HUDEP-2 (cell line): ENCODE data around the gene MYO1D.

ENCODE experiments used
- DNase-seq, 76 experiments: peaks; one replicate each; lab custom pipeline; 2025; ENCODE audit not compliant: unreplicated experiment in 76 of 76; lab: John Stamatoyannopoulos, UW

MYO1D gene

GRCh38 chr17:32495359-32496231 lies 381.3 kb downstream of the MYO1D start:
- peak in 1 of 76 experiments; percentile 60 for DNase-seq

DNA sequence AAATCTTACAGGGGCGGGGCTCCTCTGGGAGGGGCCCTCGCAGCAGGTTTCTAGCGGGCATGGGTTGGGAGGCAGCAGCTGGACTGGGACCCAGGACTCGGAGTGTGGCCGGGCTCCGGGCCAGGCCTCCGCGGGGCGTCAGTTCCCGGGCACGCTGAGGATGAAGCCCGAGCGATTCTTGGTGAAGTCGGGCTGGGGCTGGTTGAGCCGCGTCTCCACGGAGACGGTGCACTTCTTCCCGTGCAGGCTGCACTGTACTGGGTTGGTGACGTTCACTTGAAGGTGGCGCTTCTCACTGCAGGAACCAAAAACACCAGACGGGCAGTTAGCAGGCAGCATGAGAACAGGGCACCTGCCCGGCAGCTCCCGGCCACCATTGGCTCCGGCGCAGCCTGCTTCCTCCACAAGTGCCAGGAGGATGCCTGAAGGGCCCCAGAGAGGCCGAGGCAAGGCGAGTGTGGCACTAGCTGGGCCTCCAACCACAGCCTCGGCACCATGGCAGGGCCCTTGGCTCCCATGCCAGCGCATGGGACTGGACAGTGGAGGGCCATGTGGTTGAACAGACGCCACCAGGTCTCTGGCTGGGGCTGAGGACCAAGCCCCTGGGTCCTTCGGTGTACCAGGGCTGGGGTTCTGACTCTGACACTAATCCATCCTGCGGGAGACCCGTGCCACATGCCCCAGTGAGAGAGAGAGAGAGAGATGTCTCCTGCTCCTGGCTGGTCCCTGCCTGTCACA lies 382.1 kb downstream of the MYO1D start:
- no peak for DNase-seq

GRCh38 chr17:32493976-32494513 lies 382.9 kb downstream of the MYO1D start:
- DNase-seq, result no peak

DNA sequence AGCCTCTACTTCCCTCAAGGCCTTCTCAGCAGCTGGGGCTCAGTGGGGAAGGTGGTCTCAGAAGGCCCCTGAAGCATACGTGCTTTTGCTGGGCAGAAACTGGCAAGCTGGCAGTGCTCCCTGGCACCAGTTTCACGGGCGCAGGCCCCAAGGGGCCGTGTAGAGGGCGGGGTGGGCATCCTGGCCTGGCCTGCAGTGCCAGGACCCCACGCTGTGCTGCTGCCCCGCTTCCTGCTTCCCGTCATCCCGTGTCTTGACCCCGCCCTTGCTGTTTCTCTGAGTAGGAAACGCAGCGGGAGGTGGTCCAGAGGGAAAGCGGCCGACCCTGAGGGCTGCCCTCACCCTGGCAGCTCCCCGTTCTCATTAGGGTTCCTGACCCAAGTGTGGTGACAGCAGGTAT lies 383.4 kb downstream of the MYO1D start:
- DNase-seq, result no peak

- DNase-seq, result no peak
Observed at GRCh38 chr17:32492648-32493289, 384.2 kb downstream of the MYO1D start.

- DNase-seq, result no peak
Observed at GRCh38 chr17:32492264-32492589, 384.7 kb downstream of the MYO1D start.

GRCh38 chr17:32491371-32492263 lies 385.3 kb downstream of the MYO1D start:
- DNase-seq, result no peak

DNA sequence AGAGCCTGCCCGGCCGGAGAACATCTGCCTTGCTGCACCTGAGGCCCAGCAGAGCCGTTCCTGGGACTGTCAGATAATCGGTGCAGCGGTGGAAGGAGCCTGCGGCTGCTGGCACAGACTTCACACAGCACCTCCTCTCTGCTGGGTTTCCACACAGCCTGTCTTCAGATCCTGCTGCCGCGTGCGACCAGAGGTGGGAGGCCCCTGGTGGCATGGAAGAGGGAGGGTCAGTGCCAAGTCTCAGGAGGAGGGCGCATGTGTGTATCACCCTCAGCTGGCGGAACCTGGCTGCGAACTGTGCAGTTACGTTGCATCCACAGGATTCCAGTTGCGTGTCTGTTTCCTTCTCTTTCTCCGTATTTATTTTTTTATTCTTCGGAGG lies 386.8 kb downstream of the MYO1D start:
- DNase-seq, result no peak

GRCh38 chr17:32489320-32490100 lies 387.4 kb downstream of the MYO1D start:
- no peak for DNase-seq

- no peak for DNase-seq
Observed at GRCh38 chr17:32488604-32489180, 388.2 kb downstream of the MYO1D start.

DNA sequence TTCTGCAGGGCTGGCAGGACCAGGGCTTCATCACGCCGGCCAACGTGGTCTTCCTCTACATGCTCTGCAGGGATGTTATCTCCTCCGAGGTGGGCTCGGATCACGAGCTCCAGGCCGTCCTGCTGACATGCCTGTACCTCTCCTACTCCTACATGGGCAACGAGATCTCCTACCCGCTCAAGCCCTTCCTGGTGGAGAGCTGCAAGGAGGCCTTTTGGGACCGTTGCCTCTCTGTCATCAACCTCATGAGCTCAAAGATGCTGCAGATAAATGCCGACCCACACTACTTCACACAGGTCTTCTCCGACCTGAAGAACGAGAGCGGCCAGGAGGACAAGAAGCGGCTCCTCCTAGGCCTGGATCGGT lies 388.8 kb downstream of the MYO1D start:
- DNase-seq, result no peak

DNA sequence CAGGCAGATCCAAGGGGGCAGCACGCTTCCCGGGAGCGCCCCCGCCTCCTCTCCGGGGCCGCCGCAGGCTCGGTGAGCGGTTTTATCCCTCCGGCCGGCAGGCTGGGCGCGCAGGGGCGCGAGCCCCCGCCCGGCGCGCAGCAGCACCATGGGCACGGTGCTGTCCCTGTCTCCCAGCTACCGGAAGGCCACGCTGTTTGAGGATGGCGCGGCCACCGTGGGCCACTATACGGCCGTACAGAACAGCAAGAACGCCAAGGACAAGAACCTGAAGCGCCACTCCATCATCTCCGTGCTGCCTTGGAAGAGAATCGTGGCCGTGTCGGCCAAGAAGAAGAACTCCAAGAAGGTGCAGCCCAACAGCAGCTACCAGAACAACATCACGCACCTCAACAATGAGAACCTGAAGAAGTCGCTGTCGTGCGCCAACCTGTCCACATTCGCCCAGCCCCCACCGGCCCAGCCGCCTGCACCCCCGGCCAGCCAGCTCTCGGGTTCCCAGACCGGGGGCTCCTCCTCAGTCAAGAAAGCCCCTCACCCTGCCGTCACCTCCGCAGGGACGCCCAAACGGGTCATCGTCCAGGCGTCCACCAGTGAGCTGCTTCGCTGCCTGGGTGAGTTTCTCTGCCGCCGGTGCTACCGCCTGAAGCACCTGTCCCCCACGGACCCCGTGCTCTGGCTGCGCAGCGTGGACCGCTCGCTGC lies 389.3 kb downstream of the MYO1D start:
- DNase-seq, result peak in 2 of 76 experiments; percentile 6 to 14

- DNase-seq, result peak in 56 of 76 experiments; percentile 2 to 72 (median 46)
Observed at GRCh38 chr17:32486701-32487472, 390.0 kb downstream of the MYO1D start, which contains the start of gene CDK5R1. CDK5R1 (plus strand) TSS chr17:32486993; CDS start chr17:32487621, 628 bp downstream.

GRCh38 chr17:32486111-32486700 lies 390.7 kb downstream of the MYO1D start:
- DNase-seq, result peak in 71 of 76 experiments; percentile 13 to 79 (median 62)

GRCh38 chr17:32485261-32486110 lies 391.4 kb downstream of the MYO1D start:
- DNase-seq, result no peak

- no peak for DNase-seq
Observed at GRCh38 chr17:32484628-32485027, 392.3 kb downstream of the MYO1D start.
